ENCODE data around the gene FAAP20.

Gene FAAP20

GRCh38 chr1:2194319-2194897, at the start of gene FAAP20:
Gene FAAP20, minus strand, starts transcription at chr1:2194772. Its CDS starts 23 bp downstream, at chr1:2194749.
- DNase-seq (ENCODE audit: low read depth in 2 of 2) = peak; percentile 51 to 64

GRCh38 chr1:2242814-2243725, 48.5 kb upstream of the FAAP20 start:
- no peak for DNase-seq (ENCODE audit: low read depth in 2 of 2)

GRCh38 chr1:2241820-2242219, 47.2 kb upstream of the FAAP20 start:
- no peak for DNase-seq (ENCODE audit: low read depth in 2 of 2)

DNA sequence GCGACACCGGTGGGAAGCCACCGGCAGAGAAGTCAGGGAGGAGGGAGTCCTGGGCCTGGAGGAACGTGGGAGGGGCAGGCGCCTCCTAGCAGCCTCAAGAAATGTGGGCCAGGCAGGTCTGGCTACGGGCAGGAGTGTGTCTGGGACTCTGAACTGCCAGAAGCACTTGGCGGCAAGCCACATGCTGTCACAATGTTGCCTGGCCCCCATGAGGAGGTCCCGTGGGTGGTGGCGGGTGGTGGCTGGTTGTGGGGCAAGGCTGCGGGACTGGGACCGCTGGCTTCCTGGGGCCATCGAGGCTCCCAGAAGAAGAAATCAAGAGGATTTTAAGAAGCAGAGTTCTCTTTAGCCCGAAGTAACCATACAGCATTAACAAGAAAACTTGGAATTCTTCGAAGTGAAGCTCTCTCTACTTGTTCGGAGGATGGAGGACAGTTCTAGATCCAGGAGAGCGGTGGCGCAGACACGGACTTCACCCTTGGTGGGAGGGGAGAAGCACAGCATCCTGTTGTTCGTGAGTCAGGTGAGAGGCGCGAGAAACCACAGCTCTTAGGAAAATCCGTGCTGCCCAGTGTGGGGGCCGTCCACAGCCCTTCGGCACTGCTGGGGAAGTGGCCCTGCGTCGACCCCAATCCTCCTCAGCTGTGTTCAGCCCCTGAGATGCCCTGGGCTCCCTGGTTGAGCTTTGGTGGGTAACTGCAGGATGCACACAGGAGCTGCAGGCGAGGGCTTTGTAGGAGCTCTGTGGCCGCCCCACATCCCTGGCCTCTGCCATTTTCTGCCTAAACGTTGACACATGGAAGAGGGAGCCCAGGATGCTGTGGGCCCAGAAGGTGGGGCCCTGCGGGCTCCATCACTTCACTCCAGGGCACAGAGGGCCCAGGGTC, 45.9 kb upstream of the FAAP20 start:
- no peak for DNase-seq (ENCODE audit: low read depth in 2 of 2)

- DNase-seq (ENCODE audit: low read depth in 2 of 2) = no peak
These were observed 44.9 kb upstream of the FAAP20 start for GRCh38 chr1:2239384-2239985.

DNA sequence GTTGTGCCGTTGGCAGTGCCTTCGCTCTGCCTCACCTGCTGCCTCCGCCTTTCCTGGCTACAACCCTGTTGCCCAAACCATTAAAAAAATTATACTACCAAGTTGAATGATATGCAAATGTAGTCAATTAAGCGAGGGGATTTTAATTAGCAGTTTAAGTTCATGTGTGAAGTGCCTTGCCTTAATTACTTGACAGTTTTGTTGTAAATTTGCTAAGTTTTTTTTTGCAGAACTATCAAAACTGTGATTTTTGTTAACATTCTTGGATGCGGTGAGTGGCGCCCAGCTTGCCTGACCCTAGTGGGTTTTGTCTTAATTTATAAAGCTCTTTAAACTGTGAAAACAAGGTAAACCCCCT, 44.4 kb upstream of the FAAP20 start:
- no peak for DNase-seq (ENCODE audit: low read depth in 2 of 2)

GRCh38 chr1:2238361-2239012, 43.9 kb upstream of the FAAP20 start:
- no peak for DNase-seq (ENCODE audit: low read depth in 2 of 2)

DNA sequence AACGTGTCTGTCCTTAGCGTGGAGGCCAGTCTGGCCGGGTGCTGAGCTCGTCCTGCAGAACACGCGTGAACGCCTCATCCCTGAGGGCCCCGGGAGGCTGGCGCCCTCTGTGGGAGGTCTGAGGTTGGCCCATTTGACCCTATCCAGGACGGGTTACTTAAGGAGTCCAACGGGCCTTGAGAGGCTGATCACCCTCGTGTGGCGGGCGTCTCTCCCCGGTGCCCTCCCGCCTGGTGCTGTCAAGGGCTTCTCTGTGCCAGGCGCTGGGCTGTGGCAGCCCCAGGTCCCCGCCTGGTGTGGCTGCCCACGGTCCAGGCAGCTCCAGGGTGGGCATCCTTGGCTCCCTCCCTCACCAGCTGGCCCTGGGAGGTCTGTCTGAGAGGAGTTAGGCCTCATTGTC, 43.2 kb upstream of the FAAP20 start:
- DNase-seq (ENCODE audit: low read depth in 2 of 2) = no peak

GRCh38 chr1:2236695-2237677, 42.4 kb upstream of the FAAP20 start:
- no peak for DNase-seq (ENCODE audit: low read depth in 2 of 2)

DNA sequence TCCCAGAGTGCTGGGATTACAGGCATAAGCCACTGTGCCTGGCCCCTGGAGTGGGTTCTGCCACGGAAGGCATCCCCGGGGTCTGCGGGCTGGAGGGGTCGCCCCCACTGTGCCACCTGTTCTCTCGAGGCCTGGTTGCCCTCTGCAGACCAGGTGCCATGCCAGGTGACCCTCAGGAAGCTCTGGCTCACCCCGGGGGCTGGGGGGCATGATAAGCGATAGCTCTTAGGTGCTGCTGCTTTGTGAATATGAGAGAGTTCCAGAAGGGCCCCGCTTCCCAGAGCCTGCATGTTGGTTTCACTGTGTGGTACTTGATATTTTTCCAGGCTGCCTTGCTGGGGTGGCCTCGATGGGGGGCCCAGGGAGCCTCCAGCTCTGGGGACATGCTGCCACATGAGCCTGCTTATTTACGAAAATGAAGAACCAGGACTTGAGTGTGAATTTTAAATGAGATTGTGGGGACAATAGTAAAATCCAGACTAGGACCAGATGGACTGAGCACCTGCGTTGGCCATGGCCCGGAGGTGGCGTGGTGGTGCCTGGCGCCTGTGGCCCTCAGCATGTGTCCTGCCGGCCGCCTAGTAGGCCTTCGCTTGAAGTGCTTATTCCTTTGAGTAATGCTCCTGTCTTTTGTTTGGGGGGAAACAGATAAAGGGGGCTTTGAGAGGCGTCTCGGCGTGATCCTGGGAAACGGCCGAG, 40.9 kb upstream of the FAAP20 start:
- DNase-seq (ENCODE audit: low read depth in 2 of 2) = no peak

GRCh38 chr1:2234762-2235113, 40.2 kb upstream of the FAAP20 start:
- DNase-seq (ENCODE audit: low read depth in 2 of 2) = no peak

DNA sequence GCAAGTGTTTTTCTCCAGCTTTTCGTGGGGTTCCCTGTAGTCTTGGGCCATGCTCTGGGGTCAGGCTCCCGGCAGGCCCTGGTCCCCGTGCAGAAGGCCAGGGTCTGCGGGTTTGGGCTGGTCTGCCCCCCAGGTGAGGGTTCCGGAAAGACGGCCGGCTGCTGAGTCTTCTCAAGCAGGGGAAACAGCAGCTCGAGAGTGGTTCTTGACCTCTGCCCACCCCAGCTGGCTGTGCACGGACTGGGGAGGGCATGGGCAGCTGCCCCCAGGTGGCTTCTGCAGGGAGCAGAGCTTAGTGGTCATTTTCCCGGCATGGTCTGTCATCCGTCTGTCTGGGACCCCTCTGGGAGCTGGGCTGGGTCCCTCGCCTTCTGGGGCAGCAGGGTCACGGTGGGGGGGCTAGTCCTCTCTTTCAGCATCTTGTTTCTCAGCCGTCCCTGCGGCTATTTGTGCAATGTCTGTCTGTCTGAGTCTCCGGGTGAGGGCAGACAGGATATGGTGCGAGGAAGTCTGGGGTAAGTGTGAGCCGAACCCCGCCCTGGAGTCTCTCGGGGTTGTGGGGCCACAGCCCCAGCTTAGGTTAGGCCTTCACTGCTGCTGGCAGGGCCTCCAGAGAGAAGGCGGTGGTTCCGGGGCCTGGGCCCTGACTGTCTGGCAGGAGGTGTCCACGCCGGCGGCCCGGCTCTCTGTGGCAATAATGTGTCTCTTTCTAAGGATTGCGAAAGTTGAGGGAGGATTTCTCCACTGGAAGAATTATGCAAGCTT, 39.6 kb upstream of the FAAP20 start:
- peak in 1 of 2 donors; percentile 47 for DNase-seq (ENCODE audit: low read depth in 2 of 2)

DNA sequence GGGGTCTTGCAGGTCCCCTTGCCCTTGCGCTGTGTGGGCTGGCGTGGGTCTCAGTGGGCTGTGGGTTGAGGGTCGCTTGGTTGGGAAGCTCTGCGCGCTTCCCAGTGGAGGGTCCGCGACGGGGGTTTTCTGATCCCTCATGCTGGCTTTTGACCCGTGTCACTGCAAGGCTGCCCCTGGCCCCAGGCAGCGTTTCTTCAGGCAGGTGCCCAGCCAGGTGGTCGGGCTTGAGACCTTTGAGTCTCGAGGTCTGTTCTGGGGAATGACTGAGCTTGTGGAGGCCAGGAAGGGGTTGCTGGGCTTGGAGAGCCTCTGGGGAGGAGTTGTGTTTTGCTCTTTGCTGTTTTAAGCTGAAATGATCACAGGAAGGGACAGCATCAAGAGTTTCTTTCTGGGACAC, 38.9 kb upstream of the FAAP20 start:
- no peak for DNase-seq (ENCODE audit: low read depth in 2 of 2)

GRCh38 chr1:2232916-2233438, 38.4 kb upstream of the FAAP20 start:
- no peak for DNase-seq (ENCODE audit: low read depth in 2 of 2)

- no peak for DNase-seq (ENCODE audit: low read depth in 2 of 2)
These were observed 37.8 kb upstream of the FAAP20 start for GRCh38 chr1:2232255-2232915.

DNA sequence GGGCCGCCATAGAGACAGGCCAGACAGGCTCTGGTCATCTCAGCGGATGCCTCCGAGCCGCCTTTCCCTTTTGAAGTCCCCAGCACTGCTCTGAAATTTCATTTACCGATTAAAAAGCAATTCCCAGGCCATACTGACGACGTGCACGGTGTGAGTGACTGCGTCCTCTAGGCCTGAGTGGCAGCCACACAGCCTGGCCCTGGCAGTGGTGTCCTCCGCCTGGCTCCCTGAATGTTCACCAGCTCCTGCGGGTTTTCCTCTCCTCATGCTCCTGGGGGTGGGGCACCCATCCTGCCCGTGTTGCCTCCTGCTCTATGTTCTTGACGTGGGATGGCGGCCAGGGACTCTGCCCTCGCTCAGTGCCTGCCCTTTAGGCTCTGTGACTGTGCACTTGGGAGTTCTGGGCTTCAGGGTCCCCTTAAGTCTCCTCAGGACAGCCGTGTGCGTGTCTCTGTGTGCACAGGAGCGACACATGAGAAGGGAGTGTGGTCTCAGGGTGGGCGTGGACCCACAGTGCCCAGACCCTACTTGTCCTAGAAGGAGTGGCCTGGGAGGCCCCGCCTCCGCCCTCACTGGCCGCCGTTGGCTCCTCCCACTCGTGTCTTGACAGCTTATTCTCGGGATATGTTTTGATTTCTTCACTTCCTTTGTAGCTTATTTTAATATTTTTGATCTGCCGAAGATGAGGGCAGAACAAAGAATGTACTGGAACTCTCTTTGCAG, 37.1 kb upstream of the FAAP20 start:
- DNase-seq (ENCODE audit: low read depth in 2 of 2) = peak in 1 of 2 donors; percentile 68

DNA sequence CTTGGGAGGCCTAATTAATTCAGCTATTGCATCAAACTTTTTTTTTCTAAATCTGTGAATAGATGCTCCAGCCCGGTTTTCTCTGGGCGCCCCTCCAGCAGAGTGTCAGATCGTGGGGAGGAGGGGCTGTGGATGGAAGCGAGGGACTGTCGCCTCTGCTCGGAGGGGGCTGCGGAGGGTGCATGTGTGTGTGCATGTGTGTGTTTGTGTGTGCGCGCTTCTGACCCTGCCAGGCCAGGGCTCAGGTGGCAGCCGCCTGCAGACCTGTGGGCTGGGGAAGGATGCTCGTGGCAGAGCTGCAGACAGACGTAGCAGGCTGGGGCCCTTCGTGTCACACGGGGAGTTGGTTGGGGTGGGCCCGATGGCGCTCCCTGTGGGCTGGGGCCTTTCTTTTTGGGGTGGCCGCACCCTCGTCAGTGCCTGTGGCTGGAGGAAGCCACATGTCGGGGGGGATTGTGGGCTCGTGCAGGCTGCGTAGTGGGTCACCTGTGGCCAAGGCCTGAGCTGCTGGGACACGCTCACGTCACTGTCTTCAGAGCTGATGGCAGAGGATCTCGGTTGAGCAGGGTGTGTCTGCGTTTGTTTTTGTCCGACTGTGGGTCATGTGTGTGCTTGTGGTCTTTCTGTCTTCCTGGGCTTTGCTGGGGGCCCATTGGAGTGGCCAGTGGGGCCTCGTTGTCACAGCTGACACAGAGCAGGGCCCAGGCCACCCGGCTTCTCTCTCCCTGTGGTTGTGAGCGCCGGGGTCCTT, 36.4 kb upstream of the FAAP20 start:
- DNase-seq (ENCODE audit: low read depth in 2 of 2) = no peak
